Osteocyte (in vitro differentiated cells): ENCODE data around the gene THOC5. TPM values are rescaled to one million over a fixed set of nuclear protein-coding genes. Genes with fewer than 3 reads are reported as not detected.
"Not testable (repeated sequence)": the region's sequence is repeated elsewhere in the genome, so short reads cannot be mapped to it uniquely, and the experiment has no call there.

ENCODE experiments used
- DNase-seq: peaks from one replicate; pipeline ENCODE4 v3.0.0; 2021; ENCODE audit warnings: mixed read lengths; ENCODE audit not compliant: unreplicated experiment; ENCODE audit errors: extremely low spot score
- H3K27ac Mint-ChIP-seq: one replicate; pipeline ENCODE4 v1.8.0; 2021; ENCODE audit warnings: mild to moderate bottlenecking, mixed read lengths; ENCODE audit not compliant: unreplicated experiment
- H3K27me3 Mint-ChIP-seq: one replicate; pipeline ENCODE4 v1.8.0; 2021; ENCODE audit warnings: mixed read lengths; ENCODE audit not compliant: unreplicated experiment
- H3K36me3 Mint-ChIP-seq: one replicate; pipeline ENCODE4 v1.8.0; 2021; ENCODE audit warnings: mixed read lengths; ENCODE audit not compliant: unreplicated experiment
- H3K4me1 Mint-ChIP-seq: one replicate; pipeline ENCODE4 v1.8.0; 2021; ENCODE audit warnings: mixed read lengths; ENCODE audit not compliant: unreplicated experiment
- H3K4me3 Mint-ChIP-seq: one replicate; pipeline ENCODE4 v1.8.0; 2021; ENCODE audit warnings: mild to moderate bottlenecking, moderate library complexity, mixed read lengths; ENCODE audit not compliant: unreplicated experiment
- H3K9me3 Mint-ChIP-seq: one replicate; pipeline ENCODE4 v1.8.0; 2021; ENCODE audit warnings: mixed read lengths; ENCODE audit not compliant: unreplicated experiment
- total RNA-seq: library from RNA; stranded (reverse); gene quantifications from 2 replicates; pipeline ENCODE4 v1.2.1, GENCODE V29; 2021
- TF ChIP-seq, protein P1 (sequence below): fragments of 200-600 bp; sonication (generic); IDR thresholded peaks from 2 replicates; pipeline ENCODE4 v1.5.0; 2021; ENCODE audit warnings: antibody characterized with exemption, mild to moderate bottlenecking, moderate library complexity

The THOC5 gene
- total RNA-seq, 1 donor from 2014 or later = 60.0 TPM

DNA sequence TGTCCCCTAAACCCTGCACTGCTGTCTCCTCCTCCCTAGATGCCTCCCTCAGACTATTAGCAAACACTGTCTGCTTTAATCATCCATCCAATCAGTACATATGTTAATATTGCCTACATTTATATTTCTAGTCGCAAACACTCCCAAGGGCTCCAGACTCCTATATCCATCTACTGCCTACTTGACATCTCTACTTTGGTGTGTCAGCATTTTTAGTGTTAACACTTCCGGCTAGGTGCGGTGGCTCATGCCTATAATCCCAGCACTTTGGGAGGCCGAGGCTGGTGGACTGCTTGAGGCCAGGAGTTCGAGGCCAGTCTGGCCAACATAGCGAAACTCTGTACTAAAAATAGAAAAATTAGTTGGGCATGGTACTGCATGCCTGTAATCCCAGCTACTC, 5.5 kb upstream of the THOC5 start:
- DNase-seq = no peak
- no peak overlapping the region for H3K4me3 Mint-ChIP-seq
- peaks cover 29% of the 10 kb centered on the region for H3K36me3 Mint-ChIP-seq
- H3K27ac Mint-ChIP-seq = no peak overlapping the region
- H3K4me1 Mint-ChIP-seq = peaks cover 5% of the 10 kb centered on the region
- TF ChIP-seq, protein P1, sequence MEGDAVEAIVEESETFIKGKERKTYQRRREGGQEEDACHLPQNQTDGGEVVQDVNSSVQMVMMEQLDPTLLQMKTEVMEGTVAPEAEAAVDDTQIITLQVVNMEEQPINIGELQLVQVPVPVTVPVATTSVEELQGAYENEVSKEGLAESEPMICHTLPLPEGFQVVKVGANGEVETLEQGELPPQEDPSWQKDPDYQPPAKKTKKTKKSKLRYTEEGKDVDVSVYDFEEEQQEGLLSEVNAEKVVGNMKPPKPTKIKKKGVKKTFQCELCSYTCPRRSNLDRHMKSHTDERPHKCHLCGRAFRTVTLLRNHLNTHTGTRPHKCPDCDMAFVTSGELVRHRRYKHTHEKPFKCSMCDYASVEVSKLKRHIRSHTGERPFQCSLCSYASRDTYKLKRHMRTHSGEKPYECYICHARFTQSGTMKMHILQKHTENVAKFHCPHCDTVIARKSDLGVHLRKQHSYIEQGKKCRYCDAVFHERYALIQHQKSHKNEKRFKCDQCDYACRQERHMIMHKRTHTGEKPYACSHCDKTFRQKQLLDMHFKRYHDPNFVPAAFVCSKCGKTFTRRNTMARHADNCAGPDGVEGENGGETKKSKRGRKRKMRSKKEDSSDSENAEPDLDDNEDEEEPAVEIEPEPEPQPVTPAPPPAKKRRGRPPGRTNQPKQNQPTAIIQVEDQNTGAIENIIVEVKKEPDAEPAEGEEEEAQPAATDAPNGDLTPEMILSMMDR = no peak
- H3K9me3 Mint-ChIP-seq = no peaks in the 10 kb centered on the region
- H3K27me3 Mint-ChIP-seq = no peaks in the 10 kb centered on the region

DNA sequence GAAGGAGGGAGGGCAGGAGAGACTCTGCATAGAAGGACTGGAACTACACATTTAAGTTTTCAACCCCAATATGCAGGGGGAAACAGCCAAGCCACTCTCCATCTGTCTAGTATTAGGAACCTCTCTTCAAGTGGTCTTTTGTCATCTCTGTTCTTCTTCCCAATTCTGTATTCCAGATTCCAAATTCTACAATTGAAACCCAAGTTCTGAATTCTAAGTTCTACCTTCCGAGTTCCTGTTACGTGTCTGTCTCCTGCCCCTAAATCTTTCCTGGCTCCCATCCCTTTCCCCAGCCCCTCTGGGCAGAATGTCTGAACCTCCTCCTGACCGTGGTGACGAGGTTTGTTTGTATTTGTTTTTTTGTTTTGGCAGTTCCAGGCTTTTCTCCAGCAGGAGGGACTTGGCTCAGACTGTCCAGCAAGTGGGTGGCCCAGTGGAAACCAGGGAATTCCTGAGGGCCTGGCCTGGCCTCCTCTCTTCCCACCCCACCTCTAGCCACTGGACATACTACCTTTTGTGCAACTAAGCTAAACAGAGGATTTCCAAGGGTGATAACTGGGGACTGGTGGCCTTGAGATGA, 1.6 kb upstream of the THOC5 start:
- peaks cover 21% of the 10 kb centered on the region for H3K36me3 Mint-ChIP-seq
- H3K4me3 Mint-ChIP-seq = peak overlapping the region; percentile 45
- TF ChIP-seq, protein P1 = no peak
- H3K27ac Mint-ChIP-seq = peak overlapping the region; percentile 91
- no peaks in the 10 kb centered on the region for H3K9me3 Mint-ChIP-seq
- peaks cover 13% of the 10 kb centered on the region for H3K4me1 Mint-ChIP-seq
- H3K27me3 Mint-ChIP-seq = no peaks in the 10 kb centered on the region
- DNase-seq = no peak

DNA sequence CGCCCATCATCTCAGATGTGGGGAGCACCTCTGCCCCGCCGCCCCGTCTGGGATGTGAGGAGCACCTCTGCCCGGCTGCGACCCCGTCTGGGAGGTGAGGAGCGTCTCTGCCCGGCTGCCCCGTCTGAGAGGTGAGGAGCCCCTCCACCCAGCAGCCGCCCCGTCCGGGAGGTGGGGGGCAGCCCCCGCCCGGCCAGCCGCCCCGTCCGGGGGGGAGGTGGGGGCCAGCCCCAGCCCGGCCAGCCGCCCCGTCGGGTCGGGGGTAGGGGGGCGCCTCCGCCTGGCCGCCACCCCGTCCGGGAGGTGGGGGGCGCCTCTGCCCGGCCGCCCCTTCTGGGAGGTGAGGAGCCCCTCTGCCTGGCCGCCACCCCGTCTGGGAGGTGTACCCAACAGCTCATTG, 1.2 kb downstream of the THOC5 start:
- H3K4me3 Mint-ChIP-seq = peak overlapping the region; percentile 91
- H3K36me3 Mint-ChIP-seq = peaks cover 29% of the 10 kb centered on the region
- not testable (repeated sequence) for DNase-seq, H3K27me3 Mint-ChIP-seq, H3K9me3 Mint-ChIP-seq
- H3K4me1 Mint-ChIP-seq = peaks cover 13% of the 10 kb centered on the region
- H3K27ac Mint-ChIP-seq = peak overlapping the region; percentile 91

DNA sequence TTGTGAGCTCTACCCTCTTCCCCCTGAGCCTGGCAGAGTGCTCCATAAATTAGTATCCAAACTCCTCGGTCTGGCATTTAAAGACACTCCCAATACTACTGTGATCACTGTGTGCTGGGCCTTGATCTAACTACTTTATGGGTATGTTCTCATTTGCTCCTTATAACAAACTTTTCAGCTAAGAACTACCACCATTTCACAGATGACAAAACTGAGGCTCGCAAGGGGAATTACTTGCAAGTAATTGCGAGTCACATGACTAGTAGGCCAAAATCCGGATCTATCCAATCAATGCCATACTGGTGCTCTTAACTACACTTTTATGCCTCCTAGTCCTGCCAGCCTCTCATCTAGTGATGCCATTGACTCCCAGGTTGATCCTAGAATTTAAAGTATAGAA, 3.6 kb downstream of the THOC5 start:
- no peak for DNase-seq
- Mint-ChIP-seq H3K4me3 (no peak overlapping the region), H3K4me1 (peaks cover 10% of the 10 kb centered on the region), H3K27me3 (no peaks in the 10 kb centered on the region), H3K27ac (no peak overlapping the region), H3K36me3 (peaks cover 27% of the 10 kb centered on the region), H3K9me3 (no peaks in the 10 kb centered on the region)
- TF ChIP-seq, protein P1 = no peak

DNA sequence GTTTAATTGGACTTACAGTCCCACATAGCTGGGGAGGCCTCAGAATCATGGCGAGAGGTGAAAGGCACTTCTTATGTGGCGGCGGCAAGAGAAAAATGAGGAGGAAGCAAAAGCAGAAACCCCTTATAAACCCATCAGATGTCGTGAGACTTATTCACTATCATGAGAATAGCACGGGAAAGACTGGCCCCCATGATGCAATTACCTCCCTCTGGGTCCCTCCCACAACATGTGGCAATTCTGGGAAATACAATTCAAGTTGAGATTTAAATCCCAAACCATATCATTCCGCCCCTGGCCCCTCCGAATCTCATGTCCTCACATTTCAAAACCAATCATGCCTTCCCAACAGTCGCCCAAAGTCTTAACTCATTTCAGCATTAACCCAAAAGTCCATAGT, 8.5 kb downstream of the THOC5 start:
- not testable (repeated sequence) for H3K9me3 Mint-ChIP-seq, H3K27me3 Mint-ChIP-seq, H3K4me3 Mint-ChIP-seq, H3K27ac Mint-ChIP-seq, DNase-seq, H3K4me1 Mint-ChIP-seq
- peaks cover 58% of the 10 kb centered on the region for H3K36me3 Mint-ChIP-seq

DNA sequence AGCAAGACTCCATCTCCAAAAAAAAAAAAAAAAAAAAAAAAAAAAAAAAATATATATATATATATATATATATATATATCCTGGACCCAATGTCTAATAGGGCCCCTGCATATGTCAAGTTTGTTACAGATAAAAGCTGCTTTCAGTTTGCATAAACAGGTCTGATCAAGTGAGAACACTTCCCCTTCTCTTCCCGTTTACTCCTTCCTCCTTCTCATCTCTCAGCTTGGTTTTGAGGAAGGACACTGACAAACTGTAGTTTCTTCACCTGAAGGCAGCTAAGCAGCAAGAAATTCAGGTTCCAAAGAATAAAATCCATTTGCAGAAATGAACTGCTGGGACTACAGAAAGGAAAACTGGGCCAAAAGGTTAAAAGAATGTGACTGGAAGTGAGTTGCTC, 11.7 kb downstream of the THOC5 start:
- Mint-ChIP-seq H3K9me3 (no peaks in the 10 kb centered on the region), H3K36me3 (peaks cover 51% of the 10 kb centered on the region), H3K27ac (no peak overlapping the region), H3K4me3 (no peak overlapping the region), H3K4me1 (no peaks in the 10 kb centered on the region), H3K27me3 (no peaks in the 10 kb centered on the region)
- no peak for DNase-seq
- TF ChIP-seq, protein P1 = no peak
